Calu3 (cell line): Measurements from ENCODE around the gene ATP11C. TPM values are rescaled to one million over a fixed set of nuclear protein-coding genes. Genes with fewer than 3 reads are reported as not detected.

ENCODE experiments used
- BruUV-seq: library from RNA; stranded (reverse); fragments of 400-500 nt; replicated peaks from 2 replicates; lab custom pipeline; 2021; lab: Mats Ljungman, UMichigan
- CTCF ChIA-PET: fragments of 300-600 bp; sonication (Branson Sonifier 250); formaldehyde crosslinking; loops from one replicate; lab custom pipeline; 2022; ENCODE audit warnings: antibody characterized with exemption; lab: Charles Lee
- DNase-seq: peaks from one replicate; pipeline ENCODE4 v3.0.0; 2022
- H3K27ac Mint-ChIP-seq: one replicate; pipeline ENCODE4 v1.8.0; 2022; ENCODE audit warnings: mixed read lengths; ENCODE audit not compliant: unreplicated experiment
- H3K27me3 Mint-ChIP-seq: one replicate; pipeline ENCODE4 v1.8.0; 2022; ENCODE audit warnings: mixed read lengths; ENCODE audit not compliant: unreplicated experiment
- H3K36me3 Mint-ChIP-seq: one replicate; pipeline ENCODE4 v1.8.0; 2022; ENCODE audit warnings: mild to moderate bottlenecking, moderate library complexity, mixed read lengths; ENCODE audit not compliant: insufficient read depth, unreplicated experiment
- H3K4me1 Mint-ChIP-seq: one replicate; pipeline ENCODE4 v1.8.0; 2022; ENCODE audit warnings: mild to moderate bottlenecking, low read depth, mixed read lengths; ENCODE audit not compliant: unreplicated experiment
- H3K4me3 Mint-ChIP-seq: one replicate; pipeline ENCODE4 v1.8.0; 2022; ENCODE audit warnings: mild to moderate bottlenecking, low read depth, moderate library complexity, mixed read lengths; ENCODE audit not compliant: unreplicated experiment
- H3K9me3 Mint-ChIP-seq: one replicate; pipeline ENCODE4 v1.8.0; 2022; ENCODE audit warnings: low read depth, mixed read lengths; ENCODE audit not compliant: unreplicated experiment
- CTCF ChIP-seq: fragments of 200-600 bp; IDR thresholded peaks from one replicate; pipeline ENCODE4 v1.8.0; 2022; ENCODE audit warnings: antibody characterized with exemption; ENCODE audit not compliant: unreplicated experiment
- intact Hi-C: fragments of 100-400 bp; cut with micrococcal nuclease; formaldehyde crosslinking; loops from one replicate; pipeline ENCODE4 v1.10.0; 2022; ENCODE audit not compliant: unreplicated experiment
- total RNA-seq: library from RNA; stranded (reverse); gene quantifications from 2 replicates; pipeline ENCODE4 v1.2.3, GENCODE V29; 2022

The ATP11C gene
- total RNA-seq, 1 experiment from 2014 or later = 19.7 TPM

- H3K27me3 Mint-ChIP-seq = peaks cover 15% of the 10 kb centered on the region
- intact Hi-C loops = no loop called here
- H3K9me3 Mint-ChIP-seq = no peaks in the 10 kb centered on the region
- no peak overlapping the region for H3K27ac Mint-ChIP-seq
- no peak for DNase-seq
- CTCF ChIA-PET = no interaction called here
- no peak for TF ChIP-seq CTCF
- no peaks in the 10 kb centered on the region for H3K4me1 Mint-ChIP-seq
- BruUV-seq = no TSS peak
- H3K36me3 Mint-ChIP-seq = no peaks in the 10 kb centered on the region
- H3K4me3 Mint-ChIP-seq = no peak overlapping the region
Observed at GRCh38 chrX:139945075-139945474, 12.2 kb upstream of the ATP11C start.

GRCh38 chrX:139936259-139936658 is 3.4 kb upstream of the ATP11C start:
- BruUV-seq = no TSS peak
- no peaks in the 10 kb centered on the region for H3K4me1 Mint-ChIP-seq
- peaks cover 23% of the 10 kb centered on the region for H3K36me3 Mint-ChIP-seq
- CTCF ChIA-PET = no interaction called here
- DNase-seq = no peak
- no peak overlapping the region for H3K4me3 Mint-ChIP-seq
- H3K27ac Mint-ChIP-seq = no peak overlapping the region
- H3K9me3 Mint-ChIP-seq = no peaks in the 10 kb centered on the region
- TF ChIP-seq CTCF = no peak
- H3K27me3 Mint-ChIP-seq = no peaks in the 10 kb centered on the region
- intact Hi-C loops = no loop called here

- Mint-ChIP-seq H3K27me3 (no peaks in the 10 kb centered on the region), H3K4me3 (peak overlapping the region; percentile 86), H3K4me1 (peaks cover 18% of the 10 kb centered on the region), H3K36me3 (peaks cover 30% of the 10 kb centered on the region), H3K27ac (peak overlapping the region; percentile 96), H3K9me3 (no peaks in the 10 kb centered on the region)
- BruUV-seq = no TSS peak
- intact Hi-C loops = loop anchor here (5.0 kb wide), 1 partner anchor 107 kb away; no protein-coding TSS in a partner anchor
- no peak for DNase-seq
- CTCF ChIA-PET = interaction anchor here (0.8 kb wide), 1 partner anchor 8 kb away, joined by 4 read pairs; no protein-coding TSS in a partner anchor
- TF ChIP-seq CTCF = no peak
Observed at GRCh38 chrX:139933904-139934303, 1.1 kb upstream of the ATP11C start.

GRCh38 chrX:139932073-139932900 is 566 bp downstream of the ATP11C start:
- peak; percentile 43 for DNase-seq
- peak overlapping the region; percentile 86 for H3K4me3 Mint-ChIP-seq
- no peak for TF ChIP-seq CTCF
- no TSS peak for BruUV-seq
- intact Hi-C loops = loop anchor here (5.0 kb wide), 1 partner anchor 105 kb away; no protein-coding TSS in a partner anchor
- peaks cover 30% of the 10 kb centered on the region for H3K36me3 Mint-ChIP-seq
- no peaks in the 10 kb centered on the region for H3K9me3 Mint-ChIP-seq
- CTCF ChIA-PET = no interaction called here
- H3K27ac Mint-ChIP-seq = peak overlapping the region; percentile 96
- no peaks in the 10 kb centered on the region for H3K27me3 Mint-ChIP-seq
- peaks cover 18% of the 10 kb centered on the region for H3K4me1 Mint-ChIP-seq
